Melanocyte of skin (primary cell): ENCODE data around the gene FGF6. TPM values are rescaled to one million over a fixed set of nuclear protein-coding genes. Genes with fewer than 3 reads are reported as not detected.

Experiments used
- total RNA-seq, 2 donors: library from RNA; depleted of rRNA; stranded (reverse); fragments of >200 nt; gene quantifications; 2 replicates each; pipeline ENCODE4 v1.2.3, GENCODE V29; 2012

FGF6 gene
- total RNA-seq = not detected

GRCh38 chr12:4445156-4446101 lies at the start of gene FGF6:
FGF6 (minus strand) TSS chr12:4445815; CDS start chr12:4445570, 245 bp downstream.

Other genes with a start within 250 kb of the FGF6 start
- under 1 TPM; under 0.01 to 0.34 TPM for gene CCND2, start 172.1 kb downstream of the FGF6 start, total RNA-seq
- gene TIGAR, start 124.6 kb downstream of the FGF6 start, total RNA-seq = 10 to 100 TPM; 14.8 to 21.3 TPM
- gene FGF23, start 66.1 kb downstream of the FGF6 start, total RNA-seq = not detected
- 10 to 100 TPM; 18.2 to 27.6 TPM for gene RAD51AP1, start 93.1 kb upstream of the FGF6 start, total RNA-seq
- 10 to 100 TPM; 30.6 to 46.0 TPM for gene DYRK4, start 116.4 kb upstream of the FGF6 start, total RNA-seq
- 1 to 10 TPM in 1 of 2 donors, under 1 TPM in 1; 0.67 to 4.5 TPM for gene AKAP3, start 203.2 kb upstream of the FGF6 start, total RNA-seq
- 10 to 100 TPM; 50.2 to 52.6 TPM for gene NDUFA9, start 203.3 kb upstream of the FGF6 start, total RNA-seq